Epithelial cell of esophagus (primary cell): ENCODE measurements around the gene ACADSB.
A peak's percentile ranks its signal among the peaks of the same experiment; 100 is the strongest.

Source experiments
- DNase-seq: peaks from one replicate; pipeline ENCODE4 v3.0.0; 2010; ENCODE audit warnings: low read depth
- H3K4me3 ChIP-seq: 2 replicates; pipeline ENCODE4 v1.5.1; 2011; ENCODE audit warnings: mild to moderate bottlenecking, low read length, control low read depth
- TF ChIP-seq, protein P1 (sequence below): IDR thresholded peaks from 2 replicates; pipeline ENCODE4 v1.5.1; 2011; ENCODE audit warnings: low read depth, mild to moderate bottlenecking, low read length, control low read depth, inconsistent platforms; ENCODE audit not compliant: insufficient read depth; ENCODE audit errors: missing control alignments

ACADSB gene

DNA sequence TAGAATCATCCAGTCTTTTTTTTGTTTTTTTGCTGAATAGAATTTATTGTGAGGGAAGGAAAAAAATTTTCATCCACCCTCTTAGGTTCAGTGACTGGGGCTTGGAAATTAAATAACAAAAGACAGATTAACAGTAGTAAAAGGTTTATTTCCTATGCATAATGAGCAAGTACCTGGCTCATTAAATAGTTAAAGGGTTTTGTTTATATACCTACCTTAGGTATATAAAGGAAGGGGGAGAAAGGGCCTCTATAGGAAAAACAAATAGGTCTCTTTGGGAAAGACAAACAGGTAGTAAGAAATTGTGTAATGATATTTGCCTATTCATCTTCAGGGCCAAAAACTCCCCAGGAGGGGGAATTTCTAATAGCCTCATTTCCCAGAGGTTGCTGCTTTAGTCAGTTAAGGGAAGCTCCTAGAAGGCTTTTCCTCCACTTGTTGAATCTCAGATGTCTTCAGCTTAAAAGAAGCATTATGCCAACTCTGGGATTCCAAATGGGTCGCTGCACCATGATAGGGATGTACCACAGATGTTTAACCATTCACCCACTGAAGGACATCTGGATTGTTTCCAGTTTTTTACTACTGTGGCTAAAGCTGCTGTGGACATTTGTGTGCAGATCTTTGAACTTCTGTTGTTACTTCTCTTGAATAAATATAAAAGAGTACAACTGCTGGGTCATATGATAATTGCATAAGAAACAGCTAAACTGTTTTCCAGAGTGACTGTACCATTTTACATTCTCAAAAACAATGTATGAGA, 11.3 kb downstream of the ACADSB start:
- H3K4me3 ChIP-seq = no peak overlapping the region
- no peak for DNase-seq
- TF ChIP-seq, protein P1, sequence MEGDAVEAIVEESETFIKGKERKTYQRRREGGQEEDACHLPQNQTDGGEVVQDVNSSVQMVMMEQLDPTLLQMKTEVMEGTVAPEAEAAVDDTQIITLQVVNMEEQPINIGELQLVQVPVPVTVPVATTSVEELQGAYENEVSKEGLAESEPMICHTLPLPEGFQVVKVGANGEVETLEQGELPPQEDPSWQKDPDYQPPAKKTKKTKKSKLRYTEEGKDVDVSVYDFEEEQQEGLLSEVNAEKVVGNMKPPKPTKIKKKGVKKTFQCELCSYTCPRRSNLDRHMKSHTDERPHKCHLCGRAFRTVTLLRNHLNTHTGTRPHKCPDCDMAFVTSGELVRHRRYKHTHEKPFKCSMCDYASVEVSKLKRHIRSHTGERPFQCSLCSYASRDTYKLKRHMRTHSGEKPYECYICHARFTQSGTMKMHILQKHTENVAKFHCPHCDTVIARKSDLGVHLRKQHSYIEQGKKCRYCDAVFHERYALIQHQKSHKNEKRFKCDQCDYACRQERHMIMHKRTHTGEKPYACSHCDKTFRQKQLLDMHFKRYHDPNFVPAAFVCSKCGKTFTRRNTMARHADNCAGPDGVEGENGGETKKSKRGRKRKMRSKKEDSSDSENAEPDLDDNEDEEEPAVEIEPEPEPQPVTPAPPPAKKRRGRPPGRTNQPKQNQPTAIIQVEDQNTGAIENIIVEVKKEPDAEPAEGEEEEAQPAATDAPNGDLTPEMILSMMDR = no peak

DNA sequence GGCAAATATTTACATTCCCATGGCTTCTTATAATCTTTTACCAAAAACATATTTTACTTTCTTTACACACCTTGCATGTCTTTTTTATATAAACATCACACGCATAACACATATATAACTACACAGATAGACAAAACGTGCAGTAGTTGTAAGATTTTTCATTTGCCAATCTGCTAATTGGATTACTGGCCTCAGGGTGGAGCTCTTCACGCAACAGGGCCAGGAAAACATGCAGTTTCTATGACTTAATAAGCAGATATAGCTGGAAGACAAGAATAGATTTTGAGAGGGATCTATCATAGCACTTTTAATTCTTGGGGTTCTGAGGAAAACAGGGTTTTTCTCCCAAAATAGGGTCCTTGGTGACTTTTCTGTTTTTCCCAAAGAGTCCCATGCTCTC, 12.7 kb downstream of the ACADSB start:
- DNase-seq = peak; percentile 47
- TF ChIP-seq, protein P1 = peak; percentile 62
- H3K4me3 ChIP-seq = no peak overlapping the region

DNA sequence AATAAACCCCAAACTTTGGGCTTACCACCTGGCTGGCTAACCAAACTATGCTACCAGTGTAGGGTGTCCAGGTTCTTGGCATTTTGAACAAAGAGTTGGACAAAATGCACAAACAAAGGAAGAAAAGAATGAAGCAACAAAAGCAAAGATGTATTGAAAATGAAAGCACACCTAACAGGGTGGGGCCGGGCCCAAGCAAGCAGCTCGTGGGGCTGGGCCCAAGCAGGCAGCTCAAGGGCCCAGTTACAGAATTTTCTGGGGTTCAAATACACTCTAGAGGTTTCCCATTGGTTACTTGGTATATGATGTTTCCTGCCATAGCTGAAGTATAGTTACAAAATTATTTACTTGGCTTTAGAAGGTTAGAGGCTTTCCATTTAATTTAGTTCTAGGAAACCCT, 15.7 kb downstream of the ACADSB start:
- no peak overlapping the region for H3K4me3 ChIP-seq
- DNase-seq = no peak
- TF ChIP-seq, protein P1 = no peak

DNA sequence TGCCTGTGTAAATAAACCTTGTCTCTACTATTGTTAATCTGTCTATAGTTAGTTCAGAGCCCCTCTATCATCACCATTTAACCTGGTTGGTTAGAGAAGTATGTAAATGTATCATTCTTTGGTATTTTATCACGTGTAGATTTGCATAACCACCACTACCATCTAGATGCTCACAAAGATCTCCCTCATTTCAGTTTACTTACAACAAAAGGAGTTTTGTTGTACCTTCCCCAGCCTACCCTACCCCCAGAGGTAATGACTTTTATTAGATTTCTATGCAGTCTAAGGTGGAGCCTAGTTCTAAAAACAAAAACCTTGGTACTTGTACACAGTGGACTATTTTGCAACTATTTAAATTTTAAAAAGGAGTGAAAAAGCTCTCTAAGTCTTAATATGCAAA, 17.5 kb downstream of the ACADSB start:
- TF ChIP-seq, protein P1 = no peak
- H3K4me3 ChIP-seq = no peak overlapping the region
- no peak for DNase-seq

DNA sequence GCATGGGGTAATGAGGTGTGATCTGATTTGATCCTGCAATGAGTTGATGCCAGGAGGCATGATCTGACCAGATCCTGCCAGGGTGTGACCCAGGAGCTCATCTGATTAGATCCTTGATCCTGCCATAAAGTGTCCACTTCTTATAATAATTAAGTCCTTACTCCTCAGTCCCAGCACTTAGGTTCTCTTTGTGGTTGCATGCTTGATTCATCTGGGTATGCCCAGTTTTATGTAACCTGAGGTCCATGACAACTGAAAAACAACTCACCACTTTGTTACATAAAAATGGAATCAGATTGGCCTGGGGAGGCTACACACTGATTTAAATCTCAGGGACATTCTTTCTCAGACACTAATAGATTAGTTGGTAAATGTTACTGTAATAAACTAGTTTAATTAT, 19.1 kb downstream of the ACADSB start:
- peak; percentile 32 for DNase-seq
- TF ChIP-seq, protein P1 = no peak
- no peak overlapping the region for H3K4me3 ChIP-seq

DNA sequence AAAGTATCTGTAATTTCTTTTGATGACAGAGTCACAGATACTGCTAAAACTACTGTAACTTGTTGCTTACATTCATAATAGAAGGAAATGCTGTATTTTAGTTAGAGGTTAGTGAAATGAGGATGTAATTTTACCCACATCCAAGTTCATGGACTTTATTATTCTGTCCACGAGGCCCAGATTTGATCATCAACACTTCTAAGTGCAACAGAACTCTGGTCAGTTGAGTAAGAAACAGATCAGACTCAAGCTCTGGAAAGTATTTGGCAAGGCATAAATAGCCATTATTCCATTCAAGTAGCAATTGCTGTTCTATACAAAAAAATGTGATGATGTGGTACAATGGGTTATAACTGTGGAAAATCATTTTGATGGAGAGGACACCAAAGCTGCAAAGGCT, 22.3 kb downstream of the ACADSB start:
- TF ChIP-seq, protein P1 = no peak
- H3K4me3 ChIP-seq = no peak overlapping the region
- no peak for DNase-seq

DNA sequence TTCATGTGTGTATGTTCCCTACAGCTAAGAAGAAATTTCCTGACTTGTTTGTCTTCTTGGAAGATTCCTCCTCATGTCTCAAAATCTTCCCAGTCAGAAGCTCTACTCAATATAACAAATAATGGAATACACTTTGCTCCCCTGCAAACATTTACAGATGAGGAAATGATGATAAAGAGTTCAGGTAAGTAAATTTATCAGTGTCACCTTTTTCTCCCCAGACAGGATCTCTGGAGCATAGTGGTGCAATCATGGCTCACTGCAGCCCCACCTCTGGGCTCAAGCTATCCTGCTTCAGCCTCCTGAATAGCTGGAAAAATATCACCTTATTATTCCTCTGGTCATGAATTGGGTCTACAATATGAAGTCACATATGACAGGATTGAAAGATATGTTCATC, 25.5 kb downstream of the ACADSB start:
- no peak for DNase-seq
- TF ChIP-seq, protein P1 = no peak

More for the DNA sequence above, 25.5 kb downstream of the ACADSB start:
- no peak overlapping the region for H3K4me3 ChIP-seq
